Activated gamma-delta T cell (primary cell): ENCODE measurements around the gene C16orf78.

Experiments used
- DNase-seq: peaks from one replicate; lab custom pipeline; 2025; lab: John Stamatoyannopoulos, UW

The C16orf78 gene

GRCh38 chr16:49395021-49395420 is 21.4 kb downstream of the C16orf78 start:
- no peak for DNase-seq

GRCh38 chr16:49396206-49396720 is 22.7 kb downstream of the C16orf78 start:
- DNase-seq, result no peak

GRCh38 chr16:49398761-49399160 is 25.2 kb downstream of the C16orf78 start:
- no peak for DNase-seq

DNA sequence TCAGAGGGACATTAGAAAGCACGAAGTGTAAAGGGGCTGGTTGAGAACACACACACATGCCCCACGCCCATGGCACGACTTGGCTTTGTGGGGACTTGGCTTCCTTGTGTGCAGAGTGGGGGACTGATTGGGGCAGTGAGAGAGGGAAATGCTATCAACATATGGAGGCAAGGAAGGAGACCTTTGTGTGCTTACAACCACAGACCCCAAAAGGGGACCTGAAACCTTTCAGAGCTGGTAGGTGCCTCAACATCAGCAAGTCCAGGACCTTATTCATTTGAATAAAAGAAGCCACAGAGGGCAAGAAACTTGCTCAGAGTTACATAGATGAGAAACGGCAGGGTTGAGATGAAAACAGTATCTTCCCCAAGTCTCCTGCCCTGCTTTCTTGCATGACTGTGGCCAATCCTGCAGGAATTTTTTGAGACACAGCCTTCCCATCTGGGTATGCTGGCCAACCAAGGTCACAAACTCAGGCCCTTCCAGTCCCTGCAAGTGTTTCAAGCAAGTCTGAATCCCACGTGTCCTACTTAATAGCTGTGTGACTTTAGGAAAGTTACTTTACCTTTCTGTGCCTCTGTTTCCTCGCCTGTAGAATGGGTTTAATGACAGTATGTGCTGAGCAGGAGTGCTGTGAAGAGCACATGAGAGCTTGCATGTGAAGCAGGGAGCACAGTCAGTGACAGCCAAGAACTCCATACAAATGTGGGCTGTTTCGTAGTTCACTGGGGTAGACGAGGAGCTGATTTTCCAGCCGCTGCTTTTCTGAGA is 26.2 kb downstream of the C16orf78 start:
- no peak for DNase-seq

DNA sequence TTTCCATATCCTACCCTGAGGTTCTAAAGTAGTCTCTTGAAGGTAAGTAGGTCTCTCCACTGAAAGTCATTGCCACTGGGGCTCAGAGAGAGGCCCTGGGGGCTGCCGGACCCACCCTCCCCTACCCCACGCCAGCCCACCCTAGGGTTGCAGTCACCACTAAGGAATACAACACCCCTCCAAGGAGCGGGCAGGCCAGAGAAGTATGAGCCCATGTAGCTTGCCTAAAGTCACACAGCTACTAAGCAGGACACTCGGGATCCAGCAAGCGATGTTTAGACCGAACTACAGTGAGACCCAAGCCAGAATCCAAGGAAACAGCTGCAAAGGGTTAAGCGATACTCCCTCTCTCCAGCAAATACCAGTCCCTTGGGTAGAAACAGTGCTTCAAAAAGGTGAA is 27.0 kb downstream of the C16orf78 start:
- no peak for DNase-seq

DNA sequence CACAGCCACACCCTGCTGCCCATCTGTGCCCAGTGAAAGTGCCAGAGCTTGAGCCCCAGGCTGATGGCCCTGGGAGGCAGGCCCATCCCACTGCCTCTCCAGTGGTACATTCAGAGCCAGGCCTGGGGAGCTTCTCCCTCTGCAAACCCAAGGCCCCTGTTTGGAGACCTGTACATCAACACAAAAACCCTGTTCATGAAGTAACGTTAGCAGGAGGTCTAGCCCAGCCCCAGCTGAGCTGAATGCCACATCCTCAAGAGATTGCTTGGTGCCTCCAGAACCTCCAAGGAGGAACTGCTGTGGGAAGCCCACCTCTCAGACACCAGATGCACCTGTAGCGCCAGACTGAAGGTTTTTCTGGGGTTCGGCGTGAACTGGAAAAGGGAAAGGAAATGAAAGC is 31.5 kb downstream of the C16orf78 start:
- DNase-seq, result no peak

- no peak for DNase-seq
Measured at GRCh38 chr16:49405530-49405929, 31.9 kb downstream of the C16orf78 start.

DNA sequence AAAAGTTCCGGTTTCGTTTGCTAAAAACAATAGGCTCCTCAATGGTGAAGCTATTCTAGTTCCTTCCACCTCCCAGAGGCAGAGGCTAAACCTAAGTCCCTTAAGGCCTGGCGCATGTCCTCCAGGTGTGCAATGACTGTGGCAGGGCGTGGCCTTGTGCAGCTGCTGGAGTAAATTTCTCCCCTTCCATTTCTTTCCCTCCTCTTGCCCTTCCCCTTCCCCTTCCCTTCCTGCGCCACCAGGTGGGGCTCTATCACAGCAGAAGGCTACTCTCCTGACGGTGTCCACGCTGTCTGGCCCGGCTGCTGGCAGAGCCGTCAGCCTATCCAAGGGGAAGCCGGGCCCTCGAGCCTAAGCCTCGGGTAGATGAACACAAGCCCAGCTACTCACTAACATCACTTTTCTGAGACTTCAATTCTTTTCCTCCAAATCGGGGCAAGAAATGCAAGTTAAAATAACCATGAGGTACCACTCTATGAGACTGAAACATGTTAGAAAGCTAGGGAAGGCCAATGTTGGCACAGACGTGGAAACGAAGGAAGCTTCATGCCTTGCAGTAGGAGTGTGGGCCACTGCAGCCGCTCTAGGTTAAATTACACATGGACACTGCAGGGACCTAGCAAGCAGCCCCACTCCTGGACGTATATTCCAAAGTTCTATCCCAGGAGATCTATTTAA is 34.4 kb downstream of the C16orf78 start:
- DNase-seq, result no peak

GRCh38 chr16:49409121-49409520 is 35.5 kb downstream of the C16orf78 start:
- DNase-seq, result no peak

DNA sequence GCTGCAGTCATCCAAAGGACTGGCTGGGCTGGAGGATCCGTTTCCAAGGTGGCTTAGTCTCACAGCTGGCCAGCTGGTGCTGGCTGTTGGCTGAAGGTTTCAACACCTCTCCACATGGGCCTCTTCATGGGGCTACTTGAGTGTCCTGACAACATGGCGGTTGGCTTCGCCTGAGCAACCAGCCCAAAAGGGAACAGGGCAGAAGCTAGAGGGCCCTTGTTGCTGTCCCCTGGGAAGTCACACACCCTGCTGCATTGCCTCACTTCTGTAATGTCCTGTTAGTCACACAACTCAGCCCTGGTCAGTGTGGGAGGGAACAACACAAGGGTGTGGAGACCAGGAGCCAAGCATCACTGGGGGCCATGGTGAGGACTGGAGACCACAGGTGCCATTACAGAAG is 36.6 kb downstream of the C16orf78 start:
- DNase-seq, result no peak

GRCh38 chr16:49411121-49411970 is 37.7 kb downstream of the C16orf78 start:
- no peak for DNase-seq

DNA sequence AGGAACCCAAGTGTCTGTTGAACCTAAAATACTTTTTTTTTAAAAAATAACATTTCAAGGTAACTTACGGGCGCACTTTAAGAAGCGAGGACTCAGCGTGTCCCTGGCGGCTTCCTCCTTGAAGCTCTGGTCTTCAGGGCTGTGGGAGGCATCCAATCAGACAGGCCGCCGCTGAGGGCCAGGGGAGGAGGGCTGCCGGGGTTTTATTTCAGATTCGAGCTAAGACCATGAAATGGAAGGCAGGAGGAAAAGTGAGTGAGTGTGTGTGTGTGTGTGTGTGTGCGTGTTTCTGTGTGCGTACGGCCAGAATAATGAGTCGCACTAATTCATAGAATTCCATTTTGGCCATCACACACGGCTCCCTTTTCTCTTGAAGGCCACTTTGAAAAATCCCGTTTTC is 41.1 kb downstream of the C16orf78 start:
- DNase-seq, result no peak

- DNase-seq, result no peak
Measured at GRCh38 chr16:49415083-49415482, 41.5 kb downstream of the C16orf78 start.

DNA sequence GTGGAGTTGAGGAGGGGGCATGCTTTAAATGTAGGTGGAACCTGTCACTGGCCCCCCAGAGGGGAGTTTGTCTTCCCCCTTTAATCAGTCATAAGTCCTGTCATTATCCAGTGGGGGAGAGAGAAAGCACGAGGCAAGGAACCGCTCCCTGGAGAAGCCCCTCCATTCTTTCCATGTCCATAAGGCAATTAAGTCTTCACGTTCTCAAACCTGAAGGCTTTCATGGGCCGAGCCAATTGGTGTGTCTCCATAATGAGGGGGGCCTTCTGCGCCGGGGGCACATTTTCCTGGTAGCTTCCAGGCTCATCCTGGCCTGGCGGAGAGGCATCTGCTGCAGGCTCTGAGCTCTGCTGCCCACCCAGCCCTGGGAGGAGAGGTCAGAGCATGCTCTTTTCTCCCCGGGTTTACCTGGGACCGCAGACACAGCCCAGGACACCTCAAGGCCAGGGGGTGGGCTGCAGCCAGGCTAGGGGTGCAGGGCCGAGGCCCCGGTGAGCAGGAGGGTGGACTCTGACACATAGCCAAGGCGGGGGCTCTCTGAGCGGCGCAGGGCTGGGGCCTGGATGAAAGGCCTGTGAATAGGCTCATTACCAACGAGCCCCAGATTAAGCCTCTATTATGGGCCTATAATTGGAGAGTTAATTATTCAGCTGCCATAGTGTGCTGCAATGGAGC is 42.5 kb downstream of the C16orf78 start:
- DNase-seq, result no peak

DNA sequence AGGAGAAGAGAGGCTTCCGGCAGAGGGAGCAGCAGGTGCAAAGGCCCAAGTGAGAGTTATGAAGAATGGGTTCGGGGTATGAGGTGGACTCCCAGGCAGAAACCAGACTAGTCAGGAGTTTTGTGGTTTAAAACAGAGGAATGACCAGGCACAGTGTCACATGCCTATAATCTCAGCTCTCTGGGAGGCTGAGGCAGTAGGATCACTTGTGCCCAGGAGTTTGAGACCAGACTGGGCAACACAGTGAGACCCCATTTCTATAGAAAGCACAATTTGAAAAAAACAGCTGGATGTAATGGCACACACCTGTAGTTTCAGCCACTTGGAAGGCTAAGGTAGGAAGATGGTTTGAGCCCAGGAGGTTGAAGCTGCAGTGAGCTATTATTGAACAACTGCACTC is 43.8 kb downstream of the C16orf78 start:
- DNase-seq, result no peak

- DNase-seq, result no peak
Measured at GRCh38 chr16:49419006-49419405, 45.4 kb downstream of the C16orf78 start.

GRCh38 chr16:49419862-49420261 is 46.3 kb downstream of the C16orf78 start:
- no peak for DNase-seq

DNA sequence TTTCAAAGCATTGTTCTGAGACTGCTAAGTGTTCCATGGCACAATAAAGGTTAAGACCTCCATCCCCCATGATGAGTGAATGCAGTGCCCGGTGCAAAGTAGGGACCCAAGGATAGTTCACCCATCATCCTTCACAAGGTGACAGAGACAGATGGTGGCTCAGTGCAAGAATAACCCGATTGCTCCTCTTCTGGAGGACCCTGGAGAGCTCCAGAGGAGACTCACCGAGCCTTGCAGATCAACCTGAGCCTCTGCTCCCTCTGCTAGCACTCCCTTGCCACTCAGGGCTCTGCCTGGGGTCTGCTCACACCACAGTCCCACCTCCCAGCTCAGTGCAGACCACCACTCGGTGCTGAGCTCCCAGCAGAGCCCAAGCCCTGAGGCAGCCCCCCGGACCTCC is 49.3 kb downstream of the C16orf78 start:
- no peak for DNase-seq

DNA sequence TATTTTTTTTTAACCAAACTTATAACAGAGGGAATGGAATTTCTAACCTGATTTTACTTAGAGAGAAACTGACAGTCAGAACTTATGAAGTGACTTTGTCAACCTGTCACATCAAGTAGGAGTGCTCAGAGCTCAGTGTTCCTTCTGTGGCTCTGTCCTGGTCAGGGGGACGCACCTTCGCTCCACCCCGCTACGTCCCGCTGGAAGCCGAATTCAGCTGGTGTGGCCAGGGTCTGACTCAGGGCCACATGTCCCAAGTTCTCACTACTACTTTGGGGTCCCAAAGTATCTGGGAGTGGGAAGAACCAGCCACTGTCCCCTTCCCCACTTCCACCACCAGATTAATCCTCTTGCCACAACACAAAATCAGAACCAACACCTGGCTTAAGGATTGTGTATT is 51.4 kb downstream of the C16orf78 start:
- no peak for DNase-seq

GRCh38 chr16:49427771-49428170 is 54.2 kb downstream of the C16orf78 start:
- no peak for DNase-seq

DNA sequence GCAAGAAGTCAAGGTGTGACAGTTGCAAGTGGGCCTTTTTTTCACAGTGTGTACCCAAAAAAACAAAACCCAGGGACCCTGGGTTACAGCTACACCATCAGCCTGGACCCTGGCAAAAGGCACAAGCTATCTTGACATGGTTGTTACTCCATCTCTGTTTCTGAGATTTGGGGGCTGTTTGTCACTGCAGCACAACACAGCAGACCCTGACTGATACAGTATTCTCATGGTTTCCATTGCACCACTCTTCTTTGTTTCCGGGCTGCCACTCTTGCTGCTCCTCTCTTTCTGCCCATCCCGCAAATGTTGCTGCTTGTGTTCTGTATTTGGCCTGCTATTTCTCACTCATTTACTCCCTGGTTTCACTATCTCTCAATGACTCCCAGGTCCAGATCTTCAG is 55.2 kb downstream of the C16orf78 start:
- no peak for DNase-seq

GRCh38 chr16:49431040-49431439 is 57.4 kb downstream of the C16orf78 start:
- no peak for DNase-seq
